Caco-2 (cell line): Measurements from ENCODE around the gene THADA. TPM values are rescaled to one million over a fixed set of nuclear protein-coding genes. Genes with fewer than 3 reads are reported as not detected.

Experiments used
- BruUV-seq: library from RNA; stranded (reverse); fragments of 400-500 nt; replicated peaks from 2 replicates; lab custom pipeline; 2021; lab: Mats Ljungman, UMichigan
- CTCF ChIA-PET: fragments of 300-600 bp; sonication (Branson Sonifier 250); formaldehyde crosslinking; loops from one replicate; lab custom pipeline; 2022; ENCODE audit warnings: antibody characterized with exemption; lab: Charles Lee
- POLR2A ChIA-PET: fragments of 300-600 bp; sonication (Branson Sonifier 250); formaldehyde crosslinking; loops from one replicate; lab custom pipeline; 2022; ENCODE audit warnings: antibody characterized with exemption; lab: Charles Lee
- DNase-seq, 2 experiments: peaks; one replicate each; pipeline versions ENCODE4 v3.0.0 to v3.0.0-alpha.2; 2020 to 2022
- H3K27me3 ChIP-seq: replicated peaks from 2 replicates; pipeline ENCODE4 v1.6.0; 2011; ENCODE audit warnings: low read length; ENCODE audit not compliant: control insufficient read depth, insufficient read depth
- H3K36me3 ChIP-seq: 2 replicates; pipeline ENCODE4 v1.5.1; 2011; ENCODE audit warnings: low read length; ENCODE audit not compliant: control insufficient read depth, insufficient read depth
- H3K4me1 ChIP-seq: fragments of 250-450 bp; sonication (Bioruptor Pico); 2 replicates; pipeline ENCODE4 v1.5.1; 2020; ENCODE audit warnings: mild to moderate bottlenecking
- H3K4me3 ChIP-seq: 2 replicates; pipeline ENCODE4 v1.5.1; 2011; ENCODE audit warnings: low read depth, mild to moderate bottlenecking, control low read depth, low read length
- H3K9me3 ChIP-seq: fragments of 250-450 bp; sonication (Bioruptor Pico); 2 replicates; pipeline ENCODE4 v1.5.1; 2020; ENCODE audit warnings: mild to moderate bottlenecking, moderate library complexity
- H3K27ac Mint-ChIP-seq: one replicate; pipeline ENCODE4 v1.8.0; 2022; ENCODE audit warnings: mixed read lengths; ENCODE audit not compliant: unreplicated experiment
- H3K27me3 Mint-ChIP-seq: one replicate; pipeline ENCODE4 v1.8.0; 2022; ENCODE audit warnings: mixed read lengths; ENCODE audit not compliant: insufficient read depth, unreplicated experiment
- H3K36me3 Mint-ChIP-seq: one replicate; pipeline ENCODE4 v1.8.0; 2022; ENCODE audit warnings: mild to moderate bottlenecking, mixed read lengths; ENCODE audit not compliant: insufficient read depth, unreplicated experiment
- H3K4me1 Mint-ChIP-seq: one replicate; pipeline ENCODE4 v1.8.0; 2022; ENCODE audit warnings: low read depth, mixed read lengths; ENCODE audit not compliant: unreplicated experiment
- H3K4me3 Mint-ChIP-seq: one replicate; pipeline ENCODE4 v1.8.0; 2022; ENCODE audit warnings: mild to moderate bottlenecking, moderate library complexity, mixed read lengths; ENCODE audit not compliant: unreplicated experiment
- H3K9me3 Mint-ChIP-seq: one replicate; pipeline ENCODE4 v1.8.0; 2022; ENCODE audit warnings: mixed read lengths; ENCODE audit not compliant: unreplicated experiment
- CTCF ChIP-seq, 2 experiments: fragments of 200-600 bp in 1 of 2; IDR thresholded peaks; 1 replicate in 1 of 2; 2 replicates in 1 of 2; pipeline versions ENCODE4 v1.5.1 to v1.8.0; 2011 to 2022; ENCODE audit warnings: antibody characterized with exemption in 1 of 2, control low read depth in 1 of 2, inconsistent platforms in 1 of 2, low read depth in 1 of 2, low read length in 1 of 2, mild to moderate bottlenecking in 1 of 2, moderate library complexity in 1 of 2; ENCODE audit not compliant: insufficient read depth in 1 of 2, severe bottlenecking in 1 of 2, unreplicated experiment in 1 of 2
- intact Hi-C: fragments of 100-400 bp; cut with micrococcal nuclease; formaldehyde crosslinking; loops from one replicate; pipeline ENCODE4 v1.10.0; 2022; ENCODE audit not compliant: unreplicated experiment
- total RNA-seq: library from RNA; stranded (reverse); gene quantifications from 2 replicates; pipeline ENCODE4 v1.2.3, GENCODE V29; 2022

Gene THADA
- total RNA-seq, 1 experiment from 2014 or later: 33.8 TPM

GRCh38 chr2:43421194-43421593 lies 174.6 kb downstream of the THADA start:
- intact Hi-C loops: loop anchor here (5.0 kb wide), 1 partner anchor 194 kb away; the partner anchor contains the start of gene ZFP36L2
- H3K4me1 ChIP-seq: peaks cover 88% of the 10 kb centered on the region
- Mint-ChIP-seq H3K9me3 (no peaks in the 10 kb centered on the region), H3K36me3 (peaks cover 17% of the 10 kb centered on the region), H3K4me1 (peaks cover 55% of the 10 kb centered on the region), H3K27me3 (no peaks in the 10 kb centered on the region), H3K4me3 (no peak overlapping the region), H3K27ac (peak overlapping the region; percentile 73)
- BruUV-seq: no TSS peak
- no peaks in the 10 kb centered on the region for H3K27me3 ChIP-seq
- CTCF ChIA-PET: no interaction called here
- H3K36me3 ChIP-seq: no peaks in the 10 kb centered on the region
- no peak for DNase-seq
- no peak overlapping the region for H3K4me3 ChIP-seq
- no peaks in the 10 kb centered on the region for H3K9me3 ChIP-seq
- TF ChIP-seq CTCF (IDR thresholded peaks at IDR 0.05; ENCODE audit: insufficient read depth in 1 of 2, low read depth in 1 of 2, low read length in 1 of 2, severe bottlenecking in 1 of 2, unreplicated experiment in 1 of 2): no peak
- POLR2A ChIA-PET: interaction anchor here (1.2 to 1.5 kb wide), 2 partner anchors 31 to 195 kb away, joined by 5 to 9 read pairs; partner anchors contain the start of gene ZFP36L2

DNA sequence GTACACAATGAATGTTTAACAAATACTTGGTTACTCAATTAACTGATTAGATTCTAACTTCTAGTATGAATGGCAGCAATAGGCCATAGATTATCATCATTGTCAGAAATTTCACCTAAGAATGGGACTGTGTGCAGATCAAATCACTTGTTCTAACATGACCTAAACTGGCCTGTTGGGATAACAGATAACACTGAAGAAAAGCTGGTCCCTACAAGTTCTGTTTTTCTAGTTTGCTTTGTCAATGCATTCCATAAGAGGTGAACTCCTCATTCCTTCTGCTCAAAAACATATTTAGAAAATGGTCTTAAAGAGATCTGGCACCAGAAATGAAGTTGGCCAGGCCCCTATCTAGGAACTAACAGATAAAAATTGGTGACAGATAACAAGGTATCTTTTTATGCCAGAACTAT lies 175.4 kb downstream of the THADA start:
- intact Hi-C loops: loop anchor here (1.0 to 5.0 kb wide), 9 partner anchors 17 to 445 kb away; partner anchors contain the start of gene ZFP36L2
- no peaks in the 10 kb centered on the region for H3K36me3 ChIP-seq

GRCh38 chr2:43419876-43420275 lies 176.0 kb downstream of the THADA start:
- peaks cover 75% of the 10 kb centered on the region for H3K4me1 ChIP-seq
- no peaks in the 10 kb centered on the region for H3K9me3 ChIP-seq
- H3K9me3 Mint-ChIP-seq: no peaks in the 10 kb centered on the region
- ChIA-PET POLR2A (interaction anchor here (0.6 to 1.5 kb wide), 4 partner anchors 18 to 468 kb away, joined by 3 to 9 read pairs (median 6); partner anchors contain the start of gene ZFP36L2), CTCF (interaction anchor here (0.6 kb wide), 1 partner anchor 569 kb away, joined by 4 read pairs; no protein-coding TSS in a partner anchor)
- TF ChIP-seq CTCF (IDR thresholded peaks at IDR 0.05; ENCODE audit: insufficient read depth in 1 of 2, low read depth in 1 of 2, low read length in 1 of 2, severe bottlenecking in 1 of 2, unreplicated experiment in 1 of 2): no peak
- H3K27me3 ChIP-seq: no peaks in the 10 kb centered on the region
- peak overlapping the region; percentile 73 for H3K27ac Mint-ChIP-seq
- intact Hi-C loops: loop anchor here (1.0 to 5.0 kb wide), 9 partner anchors 17 to 445 kb away; partner anchors contain the start of gene ZFP36L2
- DNase-seq: peak in 1 of 2 experiments; percentile 45
- peaks cover 49% of the 10 kb centered on the region for H3K4me1 Mint-ChIP-seq
- H3K4me3 Mint-ChIP-seq: peak overlapping the region; percentile 27
- no peaks in the 10 kb centered on the region; the same call in 1 of the 2 replicates for H3K36me3 ChIP-seq
- no peak overlapping the region for H3K4me3 ChIP-seq
- peaks cover 17% of the 10 kb centered on the region for H3K36me3 Mint-ChIP-seq
- no peaks in the 10 kb centered on the region for H3K27me3 Mint-ChIP-seq
- no TSS peak for BruUV-seq

More for the DNA sequence above, 175.4 kb downstream of the THADA start:
- ChIA-PET CTCF (interaction anchor here (0.6 kb wide), 1 partner anchor 569 kb away, joined by 4 read pairs; no protein-coding TSS in a partner anchor), POLR2A (interaction anchor here (0.6 to 1.5 kb wide), 4 partner anchors 17 to 468 kb away, joined by 3 to 9 read pairs (median 6); partner anchors contain the start of gene ZFP36L2)
- Mint-ChIP-seq H3K4me1 (peaks cover 52% of the 10 kb centered on the region), H3K9me3 (no peaks in the 10 kb centered on the region), H3K4me3 (peak overlapping the region; percentile 27), H3K27me3 (no peaks in the 10 kb centered on the region), H3K36me3 (peaks cover 17% of the 10 kb centered on the region), H3K27ac (peak overlapping the region; percentile 73)
- TF ChIP-seq CTCF (IDR thresholded peaks at IDR 0.05; ENCODE audit: insufficient read depth in 1 of 2, low read depth in 1 of 2, low read length in 1 of 2, severe bottlenecking in 1 of 2, unreplicated experiment in 1 of 2): no peak
- DNase-seq: peak in 1 of 2 experiments; percentile 77
- H3K27me3 ChIP-seq: no peaks in the 10 kb centered on the region
- H3K4me1 ChIP-seq: peaks cover 80% of the 10 kb centered on the region
- H3K9me3 ChIP-seq: no peaks in the 10 kb centered on the region
- BruUV-seq: no TSS peak
- H3K4me3 ChIP-seq: no peak overlapping the region
